ENCODE measurements around the gene HSPA5.
"Not testable (repeated sequence)": the region's sequence is repeated elsewhere in the genome, so short reads cannot be mapped to it uniquely, and the experiment has no call there.

HSPA5 gene

GRCh38 chr9:125241863-125242739 lies 958 bp upstream of the HSPA5 start:
- peak in 1 of 2 experiments; percentile 10 for DNase-seq

- peak in 1 of 2 experiments; percentile 36 for DNase-seq
Observed at GRCh38 chr9:125240649-125240999, 519 bp downstream of the HSPA5 start.

- no peak for DNase-seq
Observed at GRCh38 chr9:125239631-125240597, 1.2 kb downstream of the HSPA5 start.

- no peak for DNase-seq
Observed at GRCh38 chr9:125238915-125239446, 2.2 kb downstream of the HSPA5 start.

DNA sequence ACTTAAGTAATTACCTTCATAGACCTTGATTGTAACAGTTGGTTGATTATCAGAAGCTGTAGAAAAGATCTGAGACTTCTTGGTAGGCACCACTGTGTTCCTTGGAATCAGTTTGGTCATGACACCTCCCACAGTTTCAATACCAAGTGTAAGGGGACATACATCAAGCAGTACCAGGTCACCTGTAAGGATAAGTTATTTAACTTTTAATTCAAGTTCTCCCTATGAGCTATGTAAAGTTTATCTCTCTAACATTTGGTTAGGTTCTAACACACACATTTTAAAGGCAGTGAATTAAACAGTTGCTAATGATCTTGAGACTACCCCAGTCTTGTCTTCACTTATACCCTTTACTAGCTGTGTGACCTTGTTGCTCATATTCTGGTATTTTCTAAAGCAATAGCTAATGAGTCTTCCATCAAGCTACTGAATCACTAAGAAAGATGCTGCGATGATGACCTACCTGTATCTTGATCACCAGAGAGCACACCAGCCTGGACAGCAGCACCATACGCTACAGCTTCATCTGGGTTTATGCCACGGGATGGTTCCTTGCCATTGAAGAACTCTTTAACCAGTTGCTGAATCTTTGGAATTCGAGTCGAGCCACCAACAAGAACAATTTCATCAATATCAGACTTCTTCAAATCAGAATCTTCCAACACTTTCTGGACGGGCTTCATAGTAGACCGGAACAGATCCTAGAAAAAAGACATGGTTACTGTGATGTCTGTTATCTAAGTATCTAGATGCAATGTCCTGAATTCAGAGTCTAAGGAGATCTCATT lies 2.8 kb downstream of the HSPA5 start:
- no peak for DNase-seq

GRCh38 chr9:125236520-125237159 lies 4.5 kb downstream of the HSPA5 start:
- not testable (repeated sequence) for DNase-seq

DNA sequence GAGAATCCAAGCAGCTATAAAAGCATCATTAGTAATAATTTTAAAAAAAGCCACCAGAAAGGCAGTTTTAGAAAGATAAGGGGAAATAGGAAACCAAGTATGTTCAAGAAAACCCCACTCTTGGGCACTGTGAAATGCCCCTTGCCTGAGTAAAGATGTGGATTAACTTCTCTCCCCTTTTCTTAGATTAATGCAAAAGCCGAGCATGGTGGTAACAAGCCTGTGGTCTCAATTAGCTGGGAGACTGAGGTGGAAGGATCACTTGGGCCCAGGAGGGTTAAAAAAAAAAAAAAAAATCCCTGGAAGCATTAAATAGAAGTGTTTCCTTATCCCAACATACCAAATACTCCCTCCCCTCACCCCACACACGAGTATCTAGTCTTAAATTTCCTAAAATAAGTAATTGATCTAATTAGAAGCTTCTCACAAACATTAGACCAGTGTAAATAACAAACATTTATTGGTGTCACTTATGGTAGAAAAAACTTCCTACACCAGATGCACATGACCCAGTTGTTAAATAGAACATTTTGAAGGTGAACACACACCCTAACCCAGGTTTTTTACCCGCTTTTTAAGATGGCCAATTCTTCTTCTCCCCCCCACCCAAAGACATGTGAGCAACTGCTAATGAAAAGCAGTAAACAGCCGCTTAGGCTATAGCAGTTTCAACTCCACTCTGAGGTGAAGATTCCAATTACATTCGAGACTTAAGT lies 5.2 kb downstream of the HSPA5 start:
- no peak for DNase-seq

DNA sequence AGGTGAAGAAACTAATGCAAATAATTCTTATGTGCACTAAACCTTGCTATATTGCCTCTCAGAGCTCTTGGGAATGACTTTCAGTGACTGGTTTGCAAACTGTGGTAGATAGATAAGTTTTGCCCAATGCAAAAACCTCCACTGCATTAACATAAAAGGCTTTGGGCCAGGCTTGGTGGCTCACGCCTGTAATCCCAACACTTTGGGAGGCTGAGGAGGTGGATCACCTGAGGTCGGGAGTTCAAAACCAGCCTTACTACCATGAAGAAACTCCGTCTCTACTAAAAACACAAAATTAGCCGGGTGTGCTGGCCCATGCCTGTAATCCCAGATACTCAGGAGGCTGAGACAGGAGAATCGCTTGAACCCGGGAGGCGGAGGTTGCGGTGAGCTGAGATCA lies 7.0 kb downstream of the HSPA5 start:
- DNase-seq, result not testable (repeated sequence)

DNA sequence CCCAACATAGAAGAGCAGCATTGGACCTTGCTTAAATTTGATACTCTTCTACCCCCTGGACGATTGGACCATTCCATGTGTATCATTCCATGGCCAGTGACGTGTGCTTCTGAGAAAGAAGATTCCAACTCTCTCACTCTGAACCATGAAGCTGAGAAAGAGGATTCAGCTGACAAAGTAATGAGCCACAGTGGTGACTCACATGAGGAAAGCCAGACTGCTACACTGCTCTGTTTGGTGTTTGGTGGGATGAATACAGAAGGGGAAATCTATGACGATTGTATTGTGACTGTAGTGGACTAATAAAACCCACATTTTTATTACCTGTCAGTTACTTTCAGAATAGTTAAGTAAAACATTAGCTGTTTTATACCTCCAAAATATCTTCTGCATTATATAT lies 7.5 kb downstream of the HSPA5 start:
- no peak for DNase-seq

DNA sequence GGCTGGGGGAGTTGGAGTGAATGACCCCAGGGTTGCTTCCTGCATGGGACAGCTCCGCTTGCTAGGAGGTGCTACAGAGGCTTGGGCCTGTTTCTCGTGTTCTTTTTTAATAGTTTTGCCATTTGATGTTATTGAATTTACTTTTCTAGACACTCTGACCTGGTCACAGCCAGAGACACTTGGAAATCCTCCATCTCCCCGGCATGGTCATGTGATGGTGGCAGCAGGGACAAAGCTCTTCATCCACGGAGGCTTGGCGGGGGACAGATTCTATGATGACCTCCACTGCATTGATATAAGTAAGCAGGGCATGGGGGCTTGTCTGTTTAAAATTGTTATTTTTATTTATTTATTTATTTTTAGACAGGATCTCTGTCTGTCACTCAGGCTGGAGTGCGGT lies 13.4 kb downstream of the HSPA5 start:
- no peak for DNase-seq

DNA sequence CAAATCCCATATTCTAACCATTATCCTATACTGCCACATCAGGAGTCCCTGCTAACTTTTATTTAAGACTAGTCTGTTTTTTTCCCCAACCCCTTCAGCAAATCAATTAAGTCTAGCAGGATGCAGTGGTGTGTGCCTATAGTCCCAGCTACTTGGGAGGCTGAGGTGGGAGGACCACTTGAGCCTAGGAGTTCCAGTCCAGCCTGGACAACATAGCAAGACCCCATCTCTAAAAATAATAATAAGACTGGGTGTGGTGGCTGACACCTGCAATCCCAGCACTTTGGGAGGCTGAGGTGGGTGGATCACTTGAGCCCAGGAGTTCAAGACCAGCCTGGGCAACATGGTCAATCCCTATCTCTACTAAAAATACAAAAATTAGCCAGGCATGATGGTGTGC lies 16.3 kb downstream of the HSPA5 start:
- DNase-seq, result not testable (repeated sequence)

- no peak for DNase-seq
Observed at GRCh38 chr9:125218621-125219020, 22.5 kb downstream of the HSPA5 start.

DNA sequence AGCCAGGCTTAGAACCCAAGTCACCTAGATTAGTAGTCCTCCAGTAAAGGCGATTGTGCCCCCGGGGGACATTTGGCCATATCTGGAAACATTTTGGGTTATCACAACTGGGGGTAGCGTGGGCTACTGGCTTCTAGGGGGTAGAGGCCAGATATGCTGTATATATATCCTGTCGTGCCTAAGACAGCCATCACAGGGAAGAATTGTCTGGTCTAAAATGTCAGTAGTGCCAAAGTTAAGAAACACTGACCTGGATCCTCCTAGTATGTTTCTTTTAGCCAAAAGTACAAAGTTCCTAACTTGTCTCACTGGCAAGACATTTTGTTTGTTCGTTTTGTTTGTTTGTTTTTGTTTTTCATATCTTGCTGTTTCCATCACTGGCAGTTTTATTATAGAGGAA lies 27.0 kb downstream of the HSPA5 start:
- no peak for DNase-seq

- DNase-seq, result no peak
Observed at GRCh38 chr9:125204477-125204876, 36.7 kb downstream of the HSPA5 start.

DNA sequence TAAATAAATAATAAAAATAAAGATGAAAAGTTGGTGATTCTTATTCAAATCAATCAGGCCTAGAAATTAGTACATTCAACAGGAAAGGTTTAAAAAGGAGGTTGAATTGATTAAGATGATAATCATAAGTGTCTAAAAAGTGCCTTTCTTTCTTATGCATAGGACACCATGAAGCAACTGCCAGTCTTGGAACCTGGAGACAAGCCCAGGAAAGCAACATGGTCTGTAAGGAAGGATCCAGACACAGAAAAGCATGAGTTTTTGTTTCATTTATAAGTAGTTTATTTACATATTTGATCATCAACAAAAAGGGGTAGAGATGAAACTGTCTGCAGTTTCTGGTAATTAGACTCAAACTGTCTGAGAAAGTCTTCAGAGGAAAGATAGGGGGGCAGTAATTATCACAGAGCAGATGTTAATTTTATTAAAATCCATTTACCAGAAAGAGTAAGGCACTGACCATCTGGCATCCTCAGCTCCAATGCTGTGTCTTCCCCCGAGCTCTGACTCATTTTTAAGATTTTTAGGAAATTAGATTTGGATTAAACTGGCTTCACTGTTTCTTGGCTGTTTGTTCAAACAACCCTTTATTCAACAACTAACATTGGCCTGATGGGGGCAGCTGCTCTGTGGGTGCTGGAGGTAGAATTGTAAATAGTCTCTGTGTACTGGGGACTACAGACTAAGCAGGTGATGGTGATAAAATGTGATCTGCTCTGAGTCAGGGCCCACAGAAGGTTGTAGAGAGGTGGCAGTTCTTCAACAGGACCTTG lies 38.1 kb downstream of the HSPA5 start:
- peak; percentile 49 to 68 for DNase-seq

DNA sequence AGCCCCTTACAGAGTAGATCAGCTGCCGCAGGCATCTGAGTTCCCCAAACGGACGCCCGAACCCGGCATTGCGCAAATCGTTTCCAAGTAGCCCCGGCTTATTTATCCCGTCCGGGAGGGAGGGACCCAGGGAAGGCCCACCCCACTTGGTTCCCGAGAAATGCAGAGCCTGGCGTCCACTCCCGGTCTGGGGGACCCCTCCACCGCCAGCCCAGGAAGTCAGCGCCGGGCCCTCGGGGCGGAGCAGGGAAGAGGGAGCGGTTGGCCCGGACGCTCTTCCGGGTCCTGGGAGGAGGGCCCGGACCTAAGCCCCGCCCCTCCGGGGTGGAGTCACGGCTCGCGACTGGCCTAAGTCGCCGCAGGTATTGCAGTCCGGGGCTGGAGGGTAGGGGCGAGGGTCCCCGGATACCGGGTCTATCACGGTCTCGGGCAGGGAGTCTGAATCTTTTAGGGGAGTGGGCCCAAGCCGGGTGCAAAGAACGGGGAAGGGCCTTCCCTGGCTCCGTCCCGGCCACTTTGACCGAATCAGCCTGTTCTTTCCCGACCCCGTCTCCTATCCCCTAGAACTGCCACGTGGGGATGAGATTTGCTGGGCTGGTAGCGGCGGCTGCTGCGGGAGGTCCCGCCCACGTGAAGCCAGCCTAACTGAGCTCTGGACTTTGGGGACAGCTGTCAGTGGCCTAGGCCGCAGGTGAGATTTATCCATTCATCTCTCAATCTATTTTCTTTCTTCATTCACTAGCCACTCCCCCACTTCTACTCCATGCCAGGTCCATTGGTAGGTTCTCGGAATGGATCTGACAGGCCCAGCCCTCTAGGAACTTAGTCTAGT lies 40.7 kb downstream of the HSPA5 start, which contains the start of gene RABEPK:
TSS of gene RABEPK (plus strand) at position 327 of the 832 bp plus-strand sequence. CDS start 2,472 bp downstream, outside the sequence.
- DNase-seq, result peak; percentile 91 to 93

DNA sequence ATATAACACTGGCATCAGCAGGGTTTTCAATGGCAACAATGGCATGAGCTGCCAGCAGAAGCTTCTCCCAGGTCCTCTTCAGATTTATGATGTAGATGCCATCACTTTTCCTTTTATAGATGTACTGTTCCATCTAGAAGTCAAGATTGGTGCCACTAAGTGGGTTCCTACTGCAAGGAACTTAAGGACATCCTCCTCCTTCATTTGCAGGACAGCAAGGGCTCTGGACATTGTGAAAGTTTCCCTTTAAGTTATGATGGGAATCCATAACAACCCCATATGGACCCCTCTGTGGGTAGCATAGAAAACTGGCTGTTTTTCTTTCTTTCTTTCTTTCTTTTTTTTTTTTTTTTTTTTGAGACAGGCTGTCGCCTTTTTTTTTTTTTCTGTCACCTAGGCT lies 45.6 kb downstream of the HSPA5 start:
- DNase-seq, result not testable (repeated sequence)

DNA sequence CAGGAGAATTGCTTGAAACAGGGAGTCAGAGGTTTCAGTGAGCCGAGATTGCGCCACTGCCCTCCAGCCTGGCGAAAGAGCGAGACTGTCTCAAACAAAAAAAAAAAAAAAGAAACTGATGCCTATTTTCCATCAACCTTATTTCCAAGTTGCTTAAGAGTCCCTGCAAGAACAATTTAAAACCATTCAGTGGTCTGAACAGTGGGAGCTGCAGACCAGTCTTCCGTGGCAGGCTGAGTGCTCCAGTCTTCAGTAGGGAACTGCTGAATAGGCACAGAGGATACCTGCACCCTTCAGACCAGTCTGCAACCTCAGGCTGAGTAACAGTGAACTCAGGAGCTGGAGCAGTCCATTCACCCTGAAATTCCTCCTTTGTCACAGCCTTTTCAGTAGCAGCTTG lies 46.7 kb downstream of the HSPA5 start:
- DNase-seq, result not testable (repeated sequence)

DNA sequence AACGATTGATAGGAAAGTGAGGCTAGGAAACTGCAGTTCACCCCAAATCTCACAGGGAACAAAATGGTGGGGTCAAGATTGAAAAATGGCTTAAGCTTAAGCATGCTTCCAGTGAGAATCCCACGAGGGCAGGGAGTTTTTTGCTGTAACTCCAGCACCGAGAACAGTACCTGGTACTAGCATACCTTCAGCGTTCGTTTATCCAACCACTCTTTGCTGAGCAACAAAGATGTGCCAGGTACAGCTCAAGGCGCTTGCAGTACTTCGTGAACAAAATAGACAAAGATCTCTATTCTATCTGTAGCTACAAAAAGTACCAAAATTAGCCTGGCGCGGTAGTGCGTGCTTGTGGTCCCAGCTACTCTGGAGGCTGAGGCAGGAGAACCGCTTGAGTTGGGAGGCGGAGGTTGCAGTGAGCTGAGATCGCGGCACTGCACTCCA lies 50.8 kb downstream of the HSPA5 start:
- DNase-seq, result peak in 1 of 2 experiments; percentile 39
